Colonic mucosa (tissue), 4 donors: Measurements from ENCODE around the gene ALDH1A3. TPM values are rescaled to one million over a fixed set of nuclear protein-coding genes. Genes with fewer than 3 reads are reported as not detected.

Source experiments
- DNase-seq: peaks from one replicate; pipeline ENCODE4 v3.0.0-alpha.2; 2020
- H3K27ac ChIP-seq: fragments of 200-600 bp; one replicate; pipeline ENCODE4 v1.8.0; 2021
- H3K27me3 ChIP-seq: fragments of 200-600 bp; one replicate; pipeline ENCODE4 v1.8.0; 2021
- H3K36me3 ChIP-seq: fragments of 200-600 bp; one replicate; pipeline ENCODE4 v1.8.0; 2021
- H3K4me1 ChIP-seq: fragments of 200-600 bp; one replicate; pipeline ENCODE4 v1.8.0; 2021; ENCODE audit warnings: mild to moderate bottlenecking
- H3K4me3 ChIP-seq: fragments of 200-600 bp; one replicate; pipeline ENCODE4 v1.8.0; 2021
- H3K9ac ChIP-seq, 2 donors: one replicate each; pipeline ENCODE4 v1.7.0; 2013; ENCODE audit warnings: control low read depth in 2 of 2, low read depth in 2 of 2, low read length in 2 of 2
- H3K9me3 ChIP-seq: fragments of 200-600 bp; one replicate; pipeline ENCODE4 v1.8.0; 2021
- intact Hi-C: fragments of 100-400 bp; cut with DNase I; formaldehyde crosslinking; loops from one replicate; pipeline ENCODE4 v1.14.1; 2022
- total RNA-seq, 2 donors: library from RNA; stranded (reverse); fragmentation: NEBNext Ultra II Directional in 1 of 2; extraction: Animal tissue kit (Norgen Biotek cat#: 25700) in 1 of 2; gene quantifications; one replicate each; pipeline ENCODE4 v1.2.1, GENCODE V29; 2021
- TF ChIP-seq, protein P1 (sequence below): fragments of 200-600 bp; IDR thresholded peaks from one replicate; pipeline ENCODE4 v1.8.0; 2022; ENCODE audit warnings: antibody characterized with exemption, mild to moderate bottlenecking
- donor health status: healthy.
- donor health status: DM: no; HTN: no; CAD: no.
- donor health status: DM: no; HTN: no; CAD: no.

The ALDH1A3 gene
- total RNA-seq, 2 donors from 2014 or later = 3.8 to 7.4 TPM

DNA sequence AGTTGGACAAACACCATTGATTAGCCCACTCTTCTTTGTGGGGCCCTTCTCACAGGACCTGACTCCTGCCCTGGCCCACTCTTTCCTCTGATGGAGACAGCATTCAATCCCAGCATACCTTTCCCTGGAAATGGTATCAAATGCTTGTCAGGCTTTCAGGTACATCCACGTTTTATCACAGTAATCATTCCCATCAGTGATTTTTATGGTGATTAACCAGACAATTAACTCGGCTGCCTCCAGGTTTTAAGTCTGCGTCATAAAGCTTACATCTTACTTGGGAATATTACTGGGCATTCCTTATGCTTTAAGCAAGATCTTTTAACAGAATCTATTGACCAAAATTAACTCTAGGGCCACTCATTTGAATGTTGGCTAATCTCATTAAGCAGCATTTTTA lies 72.9 kb downstream of the ALDH1A3 start:
- Histone ChIP-seq H3K4me1 (no peaks in the 10 kb centered on the region), H3K4me3 (no peak overlapping the region), H3K9ac (no peak overlapping the region), H3K9me3 (no peaks in the 10 kb centered on the region), H3K27me3 (no peaks in the 10 kb centered on the region), H3K27ac (no peak overlapping the region), H3K36me3 (no peaks in the 10 kb centered on the region)
- TF ChIP-seq, protein P1, sequence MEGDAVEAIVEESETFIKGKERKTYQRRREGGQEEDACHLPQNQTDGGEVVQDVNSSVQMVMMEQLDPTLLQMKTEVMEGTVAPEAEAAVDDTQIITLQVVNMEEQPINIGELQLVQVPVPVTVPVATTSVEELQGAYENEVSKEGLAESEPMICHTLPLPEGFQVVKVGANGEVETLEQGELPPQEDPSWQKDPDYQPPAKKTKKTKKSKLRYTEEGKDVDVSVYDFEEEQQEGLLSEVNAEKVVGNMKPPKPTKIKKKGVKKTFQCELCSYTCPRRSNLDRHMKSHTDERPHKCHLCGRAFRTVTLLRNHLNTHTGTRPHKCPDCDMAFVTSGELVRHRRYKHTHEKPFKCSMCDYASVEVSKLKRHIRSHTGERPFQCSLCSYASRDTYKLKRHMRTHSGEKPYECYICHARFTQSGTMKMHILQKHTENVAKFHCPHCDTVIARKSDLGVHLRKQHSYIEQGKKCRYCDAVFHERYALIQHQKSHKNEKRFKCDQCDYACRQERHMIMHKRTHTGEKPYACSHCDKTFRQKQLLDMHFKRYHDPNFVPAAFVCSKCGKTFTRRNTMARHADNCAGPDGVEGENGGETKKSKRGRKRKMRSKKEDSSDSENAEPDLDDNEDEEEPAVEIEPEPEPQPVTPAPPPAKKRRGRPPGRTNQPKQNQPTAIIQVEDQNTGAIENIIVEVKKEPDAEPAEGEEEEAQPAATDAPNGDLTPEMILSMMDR = no peak
- intact Hi-C loops = no loop called here
- DNase-seq = no peak

DNA sequence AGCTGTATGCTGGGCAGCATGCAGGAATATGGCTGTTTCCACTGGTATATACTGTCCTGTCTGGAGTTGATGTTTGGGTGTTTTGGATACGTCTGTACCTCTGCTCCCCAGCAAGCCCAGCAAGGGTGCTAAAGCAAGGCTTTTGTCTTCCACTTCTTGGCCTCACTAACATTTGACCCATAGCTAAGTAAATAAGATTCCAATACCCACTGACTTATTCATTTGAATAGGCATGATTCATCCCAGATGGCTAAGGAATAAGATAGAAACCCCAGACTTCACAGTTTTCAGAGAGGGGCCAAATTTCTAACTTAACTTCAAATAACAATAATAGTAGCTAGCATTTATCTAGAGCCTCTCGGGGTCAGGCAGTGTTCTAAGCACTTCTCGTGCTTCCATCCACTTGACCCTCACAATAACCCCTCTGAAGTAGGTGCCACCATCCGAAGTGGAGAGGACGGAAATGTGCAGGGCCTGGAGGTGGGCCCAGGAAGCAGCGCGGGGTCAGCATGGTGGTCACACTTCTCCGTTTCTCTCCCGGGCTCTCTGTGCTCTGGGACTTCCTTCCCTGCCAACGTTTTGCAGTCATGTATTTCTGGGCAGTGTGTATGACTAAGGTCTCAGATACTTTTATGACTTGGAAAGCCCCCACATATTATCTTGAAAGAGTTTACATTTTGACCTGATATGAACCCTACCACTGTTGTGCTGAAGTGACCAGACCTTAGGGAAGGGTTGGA lies 78.9 kb downstream of the ALDH1A3 start:
- TF ChIP-seq, protein P1 = no peak
- intact Hi-C loops = no loop called here
- DNase-seq = no peak

DNA sequence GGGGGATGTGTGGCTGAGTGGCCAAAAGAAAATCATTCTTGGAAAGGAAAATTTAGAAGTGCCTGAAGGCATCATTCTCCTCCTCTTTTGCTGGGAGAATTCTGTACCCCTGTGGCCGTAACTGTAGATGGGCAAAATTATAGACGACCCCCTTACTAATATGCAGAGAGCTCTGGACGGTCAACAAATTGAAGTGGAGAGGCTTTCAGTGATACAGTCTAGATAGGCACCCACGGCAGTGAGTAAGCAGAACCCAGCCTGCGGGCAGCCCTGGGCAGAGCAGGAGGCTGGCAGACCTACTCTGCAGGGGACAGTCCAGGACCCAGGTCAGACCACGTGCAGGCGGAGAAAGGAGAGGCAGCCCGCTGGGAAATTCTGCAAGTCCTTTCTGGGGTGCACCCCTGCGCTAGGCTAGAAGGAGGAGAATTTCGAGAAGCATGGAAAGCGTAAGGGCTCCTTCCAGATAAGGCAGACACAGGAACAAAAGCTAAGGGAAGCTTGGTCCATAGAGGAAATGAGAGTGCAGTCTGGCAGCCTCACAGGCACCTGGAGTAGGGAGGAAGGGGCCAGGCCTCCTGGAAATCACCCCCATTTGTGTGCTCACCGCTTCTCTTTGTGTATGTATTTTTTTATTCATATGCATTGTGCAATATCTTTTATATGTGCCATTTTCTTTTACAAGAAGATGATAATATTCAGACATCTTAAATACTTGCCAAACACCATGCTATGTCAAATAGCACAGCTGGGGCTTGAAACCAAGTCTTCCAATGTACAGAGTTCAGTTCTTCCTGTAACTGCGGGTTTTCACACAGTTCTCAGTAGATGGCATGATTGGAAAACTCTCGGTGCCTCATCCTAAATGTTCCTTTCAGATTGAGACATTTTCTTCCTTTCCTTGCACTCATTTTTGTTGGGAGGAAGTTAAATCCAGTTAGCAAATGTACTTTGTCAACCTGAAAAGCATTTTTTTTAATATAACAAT lies 79.7 kb downstream of the ALDH1A3 start:
- H3K4me3 ChIP-seq = no peak overlapping the region
- no peak overlapping the region for H3K9ac ChIP-seq
- H3K4me1 ChIP-seq = no peaks in the 10 kb centered on the region
- intact Hi-C loops = no loop called here
- no peak overlapping the region for H3K27ac ChIP-seq
- no peak for DNase-seq
- TF ChIP-seq, protein P1 = no peak
- H3K27me3 ChIP-seq = no peaks in the 10 kb centered on the region
- H3K9me3 ChIP-seq = no peaks in the 10 kb centered on the region
- no peaks in the 10 kb centered on the region for H3K36me3 ChIP-seq

More for the DNA sequence above, 78.9 kb downstream of the ALDH1A3 start:
- no peak overlapping the region for H3K27ac ChIP-seq
- no peaks in the 10 kb centered on the region for H3K4me1 ChIP-seq
- H3K36me3 ChIP-seq = no peaks in the 10 kb centered on the region
- no peaks in the 10 kb centered on the region for H3K27me3 ChIP-seq
- H3K9ac ChIP-seq = no peak overlapping the region
- H3K4me3 ChIP-seq = no peak overlapping the region
- no peaks in the 10 kb centered on the region for H3K9me3 ChIP-seq

Other genes starting within 250 kb of the ALDH1A3 start
- gene LRRK1, start 39.5 kb downstream of the ALDH1A3 start, total RNA-seq = 10 to 100 TPM; 29.6 to 36.0 TPM